Mucosa of stomach (tissue), 1 donor: ENCODE measurements around the gene PNPLA7.
A peak's percentile ranks its signal among the peaks of the same experiment; 100 is the strongest.
"Not testable (repeated sequence)": the region's sequence is repeated elsewhere in the genome, so short reads cannot be mapped to it uniquely, and the experiment has no call there.

Source experiments
- H3K27me3 ChIP-seq: one replicate; pipeline ENCODE4 v1.7.0; 2013; ENCODE audit warnings: mild to moderate bottlenecking, low read length; ENCODE audit not compliant: control insufficient read depth, insufficient read depth
- H3K36me3 ChIP-seq: one replicate; pipeline ENCODE4 v1.7.0; 2013; ENCODE audit warnings: low read length; ENCODE audit not compliant: control insufficient read depth, insufficient read depth
- H3K4me1 ChIP-seq: one replicate; pipeline ENCODE4 v1.7.0; 2013; ENCODE audit warnings: mild to moderate bottlenecking, low read length; ENCODE audit not compliant: control insufficient read depth, insufficient read depth
- H3K4me3 ChIP-seq: one replicate; pipeline ENCODE4 v1.7.0; 2013; ENCODE audit warnings: low read length
- H3K9ac ChIP-seq: one replicate; pipeline ENCODE4 v1.7.0; 2013; ENCODE audit warnings: mild to moderate bottlenecking, low read length, moderate library complexity
- H3K9me3 ChIP-seq: one replicate; pipeline ENCODE4 v1.7.0; 2013; ENCODE audit warnings: mild to moderate bottlenecking, low read length, moderate library complexity; ENCODE audit not compliant: control insufficient read depth
- donor health status: Pancreatic carcinoma.

The PNPLA7 gene

DNA sequence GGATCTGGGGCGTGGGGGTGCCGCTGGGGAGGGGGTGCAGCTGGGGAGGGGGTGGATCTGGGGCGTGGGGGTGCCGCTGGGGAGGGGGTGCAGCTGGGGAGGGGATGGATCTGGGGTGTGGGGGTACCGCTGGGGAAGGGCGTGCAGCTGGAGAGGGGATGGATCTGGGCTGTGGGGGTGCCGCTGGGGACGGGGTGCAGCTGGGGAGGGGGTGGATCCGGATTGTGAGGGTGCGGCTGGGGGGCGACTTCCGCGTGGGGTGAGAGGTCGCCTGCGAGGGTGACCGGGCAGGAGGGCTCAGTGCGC is 709 bp upstream of the PNPLA7 start:
- not testable (repeated sequence) for H3K9me3 ChIP-seq, H3K36me3 ChIP-seq, H3K4me3 ChIP-seq, H3K27me3 ChIP-seq
- Histone ChIP-seq H3K4me1 (peaks cover 13% of the 10 kb centered on the region), H3K9ac (peak overlapping the region; percentile 59)

GRCh38 chr9:137547687-137548543 is 2.3 kb downstream of the PNPLA7 start:
- no peak overlapping the region for H3K4me3 ChIP-seq
- H3K36me3 ChIP-seq, result no peaks in the 10 kb centered on the region
- no peak overlapping the region for H3K9ac ChIP-seq
- H3K27me3 ChIP-seq, result no peaks in the 10 kb centered on the region
- H3K9me3 ChIP-seq, result no peaks in the 10 kb centered on the region
- peaks cover 13% of the 10 kb centered on the region for H3K4me1 ChIP-seq

GRCh38 chr9:137545123-137545522 is 5.1 kb downstream of the PNPLA7 start:
- Histone ChIP-seq H3K9ac (no peak overlapping the region), H3K27me3 (no peaks in the 10 kb centered on the region), H3K4me1 (peaks cover 4% of the 10 kb centered on the region)

DNA sequence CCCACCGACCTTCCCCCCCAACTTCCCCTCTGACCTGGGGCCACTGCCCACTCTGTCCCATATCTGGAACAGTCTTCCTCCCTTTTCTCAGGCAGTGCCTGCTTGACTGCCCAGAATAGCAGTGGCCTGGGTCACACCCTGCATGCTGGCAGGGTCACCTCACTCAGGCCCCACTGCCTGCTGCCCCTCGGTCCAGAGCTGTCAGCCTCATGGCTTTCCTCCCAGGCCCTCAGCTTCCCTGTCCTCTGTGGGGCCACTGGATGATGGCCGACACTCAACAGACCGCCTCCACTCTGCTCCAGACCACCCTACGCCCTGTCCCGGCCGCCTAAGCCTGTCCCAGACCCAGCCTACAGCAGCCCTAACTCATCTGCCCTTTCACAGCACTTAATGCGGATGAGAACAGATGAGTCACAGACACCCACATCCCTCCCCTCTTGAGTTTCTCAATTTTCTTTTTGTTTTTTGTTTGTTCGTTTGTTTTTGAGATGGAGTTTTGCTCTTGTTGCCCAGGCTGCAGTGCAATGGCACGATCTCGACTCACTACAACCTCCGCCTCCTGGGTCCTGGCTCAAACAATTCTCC is 5.9 kb downstream of the PNPLA7 start:
- Histone ChIP-seq H3K9ac (no peak overlapping the region), H3K4me3 (no peak overlapping the region), H3K27me3 (no peaks in the 10 kb centered on the region), H3K9me3 (no peaks in the 10 kb centered on the region), H3K4me1 (no peaks in the 10 kb centered on the region), H3K36me3 (no peaks in the 10 kb centered on the region)

More at GRCh38 chr9:137545123-137545522, 5.1 kb downstream of the PNPLA7 start:
- H3K36me3 ChIP-seq, result no peaks in the 10 kb centered on the region
- no peaks in the 10 kb centered on the region for H3K9me3 ChIP-seq
- no peak overlapping the region for H3K4me3 ChIP-seq

DNA sequence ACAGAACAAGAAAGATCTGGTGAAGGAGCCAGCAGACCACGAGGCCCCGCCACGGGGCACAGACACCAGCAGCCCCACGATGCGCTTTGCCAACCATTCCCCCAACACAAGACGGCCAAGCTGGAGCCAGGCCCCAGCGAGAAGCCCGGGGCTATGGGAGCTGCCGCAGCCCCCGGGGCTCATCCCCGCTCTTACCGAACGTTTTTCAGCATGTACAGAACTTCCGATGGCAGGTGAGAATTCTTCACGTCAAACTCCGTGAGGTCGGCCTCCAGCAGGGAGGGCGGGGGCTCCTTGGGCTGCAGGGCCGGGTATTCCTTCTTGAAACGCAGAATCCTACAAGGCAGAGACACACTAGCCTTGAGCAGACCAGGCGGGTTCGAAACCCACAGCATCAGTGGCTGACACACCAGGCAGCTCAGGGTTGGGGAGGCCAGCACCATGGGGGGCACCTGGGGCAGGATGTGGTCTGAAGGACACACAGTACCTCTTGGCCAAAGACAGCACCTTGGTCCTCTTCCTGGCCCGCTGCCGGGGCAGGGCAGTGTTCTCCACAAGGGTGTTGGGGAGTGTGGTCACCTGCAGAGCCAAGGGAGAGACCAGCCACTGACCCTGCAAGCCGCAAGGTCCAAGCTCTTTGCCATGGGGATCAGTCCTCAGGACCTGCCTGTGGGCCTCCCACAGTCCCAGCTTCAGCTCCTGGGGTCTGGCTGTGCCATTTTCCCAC is 6.8 kb downstream of the PNPLA7 start:
- Histone ChIP-seq H3K4me1 (no peaks in the 10 kb centered on the region), H3K36me3 (no peaks in the 10 kb centered on the region), H3K27me3 (no peaks in the 10 kb centered on the region), H3K9ac (no peak overlapping the region), H3K4me3 (no peak overlapping the region), H3K9me3 (no peaks in the 10 kb centered on the region)

- Histone ChIP-seq H3K4me3 (no peak overlapping the region), H3K4me1 (no peaks in the 10 kb centered on the region), H3K27me3 (no peaks in the 10 kb centered on the region), H3K9me3 (no peaks in the 10 kb centered on the region), H3K9ac (no peak overlapping the region), H3K36me3 (no peaks in the 10 kb centered on the region)
Measured at GRCh38 chr9:137542486-137542885, 7.7 kb downstream of the PNPLA7 start.

DNA sequence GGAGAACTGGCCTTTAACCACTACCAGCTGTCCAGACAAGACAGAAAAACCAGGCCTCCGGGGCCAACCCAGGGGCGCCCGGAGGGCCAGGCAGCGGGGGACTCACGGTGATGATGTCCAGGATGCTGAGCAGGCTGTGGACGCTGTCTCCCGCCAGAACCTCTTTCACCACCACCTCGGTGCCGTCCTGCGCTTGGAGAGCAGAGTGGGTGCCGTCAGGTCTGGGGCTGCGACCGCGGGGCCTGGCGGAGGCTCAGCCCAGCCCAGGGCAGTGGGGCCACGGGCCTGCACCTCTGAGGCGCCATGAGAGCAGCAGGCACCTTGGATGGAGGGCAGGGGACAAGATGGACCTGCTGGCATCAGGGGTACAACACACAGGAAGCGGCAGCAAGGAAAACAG is 9.7 kb downstream of the PNPLA7 start:
- no peaks in the 10 kb centered on the region for H3K27me3 ChIP-seq
- no peak overlapping the region for H3K9ac ChIP-seq
- no peaks in the 10 kb centered on the region for H3K4me1 ChIP-seq
- no peaks in the 10 kb centered on the region for H3K36me3 ChIP-seq
- no peaks in the 10 kb centered on the region for H3K9me3 ChIP-seq
- no peak overlapping the region for H3K4me3 ChIP-seq

- no peak overlapping the region for H3K4me3 ChIP-seq
- peaks cover 8% of the 10 kb centered on the region for H3K4me1 ChIP-seq
- H3K27me3 ChIP-seq, result no peaks in the 10 kb centered on the region
- H3K36me3 ChIP-seq, result no peaks in the 10 kb centered on the region
- H3K9me3 ChIP-seq, result no peaks in the 10 kb centered on the region
- no peak overlapping the region for H3K9ac ChIP-seq
Measured at GRCh38 chr9:137538058-137538457, 12.1 kb downstream of the PNPLA7 start.

DNA sequence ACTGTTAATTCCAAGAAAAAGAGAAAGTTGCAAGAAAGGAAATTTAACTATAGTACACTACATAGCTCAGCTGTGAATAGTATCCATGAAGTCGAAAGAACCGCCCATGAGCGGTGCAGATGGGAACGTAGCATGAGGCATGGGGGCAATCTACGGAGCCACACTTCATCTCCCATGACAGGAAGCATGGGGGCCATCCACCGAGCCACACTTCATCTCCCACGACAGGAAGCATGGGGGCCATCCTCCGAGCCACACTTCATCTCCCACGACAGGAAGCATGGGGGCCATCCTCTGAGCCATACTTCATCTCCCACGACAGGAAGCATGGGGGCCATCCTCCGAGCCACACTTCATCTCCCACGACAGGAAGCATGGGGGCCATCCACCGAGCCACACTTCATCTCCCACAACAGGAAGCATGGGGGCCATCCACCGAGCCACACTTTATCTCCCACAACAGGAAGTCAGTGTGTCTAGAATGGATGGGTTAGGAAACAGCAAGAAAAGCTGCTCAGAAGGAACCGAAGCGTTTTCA is 13.5 kb downstream of the PNPLA7 start:
- H3K36me3 ChIP-seq, H3K27me3 ChIP-seq, H3K4me3 ChIP-seq, H3K9me3 ChIP-seq, H3K4me1 ChIP-seq, H3K9ac ChIP-seq: not testable (repeated sequence)

DNA sequence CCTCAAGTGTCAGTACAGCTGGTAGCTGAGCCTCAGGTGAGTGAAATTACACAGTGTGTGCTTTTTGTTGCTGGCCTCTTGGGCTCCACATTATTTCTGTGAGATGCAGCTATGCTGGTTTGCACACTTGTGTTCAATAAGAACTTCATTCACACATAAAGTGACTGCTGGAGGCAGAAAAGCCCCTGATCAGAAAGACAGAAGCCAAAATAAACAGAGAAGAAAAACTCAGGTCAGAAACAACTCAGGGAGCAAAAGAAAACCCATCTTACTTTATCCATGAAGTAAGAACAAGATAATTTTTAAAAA is 15.1 kb downstream of the PNPLA7 start:
- Histone ChIP-seq H3K9ac (no peak overlapping the region), H3K27me3 (no peaks in the 10 kb centered on the region), H3K4me1 (peaks cover 12% of the 10 kb centered on the region), H3K36me3 (no peaks in the 10 kb centered on the region), H3K9me3 (no peaks in the 10 kb centered on the region), H3K4me3 (no peak overlapping the region)

DNA sequence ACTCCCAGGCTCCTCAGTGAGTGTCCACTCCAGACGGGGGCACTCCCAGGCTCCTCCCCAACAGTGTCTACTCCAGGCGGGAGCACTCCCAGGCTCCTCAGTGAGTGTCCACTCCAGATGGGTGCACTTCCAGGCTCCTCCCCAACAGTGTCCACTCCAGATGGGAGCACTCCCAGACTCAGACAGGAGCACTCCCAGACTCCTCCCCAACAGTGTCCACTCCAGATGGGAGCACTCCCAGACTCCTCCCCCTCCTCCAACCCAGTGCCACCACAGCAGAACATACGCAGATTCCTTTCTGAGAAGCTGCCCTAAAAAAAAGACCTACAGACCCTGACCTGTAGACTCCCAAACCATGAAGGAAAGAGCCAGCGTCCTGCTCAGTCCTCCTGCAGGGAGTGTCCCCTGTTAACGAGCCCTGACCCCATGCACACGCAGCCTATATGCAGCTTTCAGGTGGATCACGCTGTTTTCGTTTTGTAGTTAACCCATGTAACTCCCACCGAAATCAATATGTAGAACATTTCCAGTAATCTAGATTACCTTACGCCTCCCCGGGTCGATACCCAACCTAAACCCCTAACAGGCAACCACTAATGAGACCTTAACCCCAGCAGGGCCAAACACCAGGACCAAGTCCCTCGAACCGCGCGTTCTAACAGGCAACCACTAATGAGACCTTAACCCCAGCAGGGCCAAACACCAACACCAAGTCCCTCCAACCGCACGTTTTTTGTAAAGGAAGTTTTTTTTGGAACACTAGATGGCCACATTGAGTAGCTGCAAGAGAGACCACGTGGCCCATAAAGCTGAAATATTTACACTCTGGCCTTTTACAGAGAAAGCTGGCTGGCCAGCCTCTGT is 15.7 kb downstream of the PNPLA7 start:
- no peaks in the 10 kb centered on the region for H3K9me3 ChIP-seq
- H3K4me1 ChIP-seq, result peaks cover 12% of the 10 kb centered on the region
- no peaks in the 10 kb centered on the region for H3K27me3 ChIP-seq
- no peak overlapping the region for H3K9ac ChIP-seq
- no peaks in the 10 kb centered on the region for H3K36me3 ChIP-seq
- H3K4me3 ChIP-seq, result no peak overlapping the region
